WI38 (cell line): ENCODE results near the gene LFNG.

Experiments used
- H3K4me3 ChIP-seq: 2 replicates; pipeline ENCODE4 v1.5.1; 2011; ENCODE audit warnings: low read depth, mild to moderate bottlenecking, control low read depth, low read length
- CTCF ChIP-seq: IDR thresholded peaks from 2 replicates; pipeline ENCODE4 v1.5.1; 2012; ENCODE audit warnings: low read depth, mild to moderate bottlenecking, control low read depth, low read length

LFNG gene

GRCh38 chr7:2514473-2515423, 4.8 kb upstream of the LFNG start:
- no peak overlapping the region for H3K4me3 ChIP-seq
- TF ChIP-seq CTCF: no peak

GRCh38 chr7:2515424-2516193, 4.0 kb upstream of the LFNG start:
- TF ChIP-seq CTCF: no peak
- H3K4me3 ChIP-seq: no peak overlapping the region

- H3K4me3 ChIP-seq: no peak overlapping the region
- TF ChIP-seq CTCF: no peak
These were observed 3.4 kb upstream of the LFNG start for GRCh38 chr7:2516194-2516555.

- peak overlapping the region; percentile 23; the same call in 1 of the 2 replicates for H3K4me3 ChIP-seq
- no peak for TF ChIP-seq CTCF
These were observed 2.5 kb upstream of the LFNG start for GRCh38 chr7:2517026-2517425.

- no peak for TF ChIP-seq CTCF
- H3K4me3 ChIP-seq: no peak overlapping the region
These were observed 1.7 kb upstream of the LFNG start for GRCh38 chr7:2517678-2518507.

GRCh38 chr7:2518737-2519118, 846 bp upstream of the LFNG start:
- H3K4me3 ChIP-seq: peak overlapping the region; percentile 54
- no peak for TF ChIP-seq CTCF
